HG02938 (cell line): Measurements from ENCODE around the gene KCNJ18.
"Not testable (repeated sequence)": the region's sequence is repeated elsewhere in the genome, so short reads cannot be mapped to it uniquely, and the experiment has no call there.

Experiments
- ATAC-seq: cut with Tn5 transposase; IDR thresholded peaks from one replicate; pipeline ENCODE4 v1.9.1; 2021; ENCODE audit warnings: mild to moderate bottlenecking, moderate library complexity; ENCODE audit not compliant: unreplicated experiment

KCNJ18 gene

DNA sequence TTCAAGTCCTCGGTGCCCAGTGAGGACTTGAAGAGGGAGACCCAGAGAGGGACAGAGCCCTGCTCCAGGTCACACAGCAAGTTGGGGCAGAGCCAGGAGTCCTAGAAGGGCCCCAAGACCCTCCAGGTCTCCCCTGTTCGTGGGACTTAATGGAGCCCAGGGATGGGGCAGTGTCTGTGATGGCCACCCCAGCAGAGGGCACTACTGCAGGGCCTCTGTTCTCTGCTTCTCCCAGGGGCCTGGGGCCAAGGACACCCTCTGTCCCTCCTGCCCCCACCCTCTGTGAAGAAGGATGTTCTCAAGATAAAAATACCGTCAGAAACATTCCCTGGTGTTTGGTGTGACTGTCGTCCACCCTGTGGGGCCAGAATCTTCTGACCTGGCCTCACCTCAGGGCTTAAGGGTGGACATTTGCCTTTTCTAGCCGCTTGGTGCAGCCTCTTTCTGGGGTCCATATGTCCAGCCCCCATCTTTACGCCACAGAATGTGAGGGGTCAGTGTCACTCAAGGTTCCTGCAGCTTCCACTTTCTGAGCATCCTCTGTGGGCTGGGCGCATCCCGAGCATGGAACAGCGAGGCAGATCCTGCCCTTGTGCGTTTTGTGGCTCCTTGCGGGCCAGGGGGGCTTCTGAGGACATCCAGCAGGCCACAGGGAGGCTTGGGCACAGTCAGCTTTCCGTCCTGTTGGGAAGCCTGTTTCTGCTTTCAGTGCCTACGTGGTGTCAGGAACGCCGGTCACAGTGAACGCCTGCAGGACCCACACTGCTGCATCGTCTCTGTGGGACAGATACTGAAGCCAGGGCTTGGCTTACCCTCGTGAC, at the start of gene KCNJ18:
KCNJ18 (plus strand) TSS at position 641 of the 821 bp plus-strand sequence. CDS start 10,264 bp downstream, outside the sequence.
- not testable (repeated sequence) for ATAC-seq

DNA sequence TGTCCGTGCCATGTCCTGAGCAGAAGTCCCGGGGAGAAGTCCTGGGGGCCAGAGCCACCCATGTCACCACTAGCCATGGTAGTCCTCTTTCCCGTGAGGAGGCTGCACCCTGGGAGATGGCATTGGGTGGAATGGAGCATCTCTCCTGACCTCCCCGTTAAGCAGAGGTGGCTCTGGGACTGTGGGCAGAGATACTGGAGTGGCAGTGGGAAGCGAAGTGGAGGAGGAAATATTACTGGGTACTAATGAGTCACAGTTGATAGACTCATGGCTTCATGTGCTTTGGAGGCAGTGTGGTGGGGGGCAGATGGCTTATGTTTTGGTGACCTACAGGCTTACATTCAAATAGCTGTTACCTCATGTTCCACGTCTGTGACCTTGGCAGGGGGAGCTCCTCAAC, 44.2 kb upstream of the KCNJ18 start:
- not testable (repeated sequence) for ATAC-seq

DNA sequence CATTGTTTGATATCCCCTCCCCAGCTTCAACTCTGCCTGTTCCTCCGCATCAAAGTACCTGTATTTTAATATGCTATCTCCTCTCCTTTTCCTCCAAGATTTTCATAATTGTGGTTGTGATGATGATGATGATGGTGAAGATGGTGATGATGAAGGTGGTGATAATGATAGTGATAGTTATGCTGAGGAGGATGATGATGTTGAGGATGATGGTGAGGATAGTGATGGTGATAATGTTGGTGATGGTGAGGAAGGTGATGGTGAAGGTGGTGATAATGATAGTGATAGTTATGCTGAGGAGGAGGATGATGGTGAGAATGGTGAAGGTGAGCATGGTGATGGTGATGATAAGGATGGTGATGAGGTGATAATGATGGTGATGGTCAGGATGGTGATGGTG, 42.3 kb upstream of the KCNJ18 start:
- ATAC-seq = not testable (repeated sequence)

DNA sequence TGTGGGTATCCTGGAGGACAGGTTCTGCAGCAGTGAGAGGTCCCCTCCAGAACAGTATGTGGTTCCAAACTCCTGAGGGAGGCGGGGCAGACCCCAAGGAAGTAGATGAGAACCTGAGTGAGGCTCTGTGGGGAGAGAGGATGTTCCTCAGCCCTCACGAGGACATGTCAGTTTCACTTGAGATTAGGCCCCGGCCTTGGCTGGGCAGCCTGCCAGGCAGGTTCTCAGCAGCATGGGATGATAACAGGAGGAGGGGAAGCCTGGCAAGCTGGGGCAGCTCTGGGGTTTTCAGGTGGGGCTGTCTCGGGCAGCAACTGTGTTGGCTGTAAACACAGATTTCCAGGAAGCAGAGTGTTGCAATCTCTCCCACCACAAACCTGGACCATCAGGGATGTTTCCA, 40.3 kb upstream of the KCNJ18 start:
- ATAC-seq = not testable (repeated sequence)

DNA sequence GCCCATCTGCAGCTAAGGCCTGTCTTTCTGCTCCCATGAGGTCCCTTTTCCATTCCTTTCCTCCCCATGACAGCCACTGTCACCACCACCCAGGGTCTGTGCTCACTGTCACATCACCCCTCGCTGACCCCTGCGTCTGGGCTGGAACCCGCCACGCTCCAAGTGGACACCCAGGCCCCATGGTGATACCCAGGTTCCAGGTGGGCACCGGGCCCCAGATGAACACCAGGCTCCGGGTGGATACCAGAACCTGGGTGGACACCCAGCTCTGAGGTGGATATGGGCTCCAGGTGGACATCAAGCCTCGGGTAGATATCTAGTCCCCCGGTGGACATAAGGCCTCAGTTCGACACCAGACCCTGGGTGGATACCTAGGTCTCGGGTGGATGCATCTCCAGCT, 39.1 kb upstream of the KCNJ18 start:
- ATAC-seq = not testable (repeated sequence)

DNA sequence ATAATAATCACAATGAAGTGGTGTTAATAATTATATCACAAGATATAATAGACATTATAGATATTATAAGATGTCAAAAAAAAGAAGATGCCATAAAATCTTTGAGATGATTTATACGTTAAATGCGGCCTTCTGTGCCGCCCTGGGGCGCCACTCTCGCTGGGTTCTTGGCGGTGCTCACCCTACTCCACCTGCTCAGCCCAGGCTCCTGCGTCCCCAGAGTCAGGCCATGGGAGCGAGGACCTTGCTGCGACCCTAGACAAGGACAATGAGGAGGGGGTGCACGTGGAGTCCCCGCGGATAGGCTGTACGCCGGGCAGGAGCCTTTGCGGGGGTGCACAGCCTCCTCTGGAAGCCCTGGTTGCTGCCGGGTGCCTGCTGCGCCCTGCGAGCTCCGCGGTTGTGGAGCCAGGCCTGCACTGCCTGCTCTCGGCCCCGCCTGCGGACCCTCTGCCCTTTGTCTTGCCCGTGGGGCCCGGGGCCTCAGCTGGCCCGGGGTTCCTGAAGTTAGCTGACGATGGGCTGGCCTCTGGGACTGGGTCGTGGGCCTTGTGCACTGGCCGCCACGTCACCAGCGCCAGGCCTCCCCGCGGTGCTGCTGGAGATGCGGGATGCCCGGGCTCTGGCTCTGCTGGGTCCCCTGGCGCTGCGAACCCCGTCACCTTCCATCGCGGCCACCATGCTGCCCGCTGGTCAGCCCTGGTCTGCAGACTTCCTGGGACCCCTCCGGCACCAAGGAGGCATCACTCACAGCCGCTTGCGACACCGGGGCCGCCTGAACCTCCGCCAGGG, 35.6 kb upstream of the KCNJ18 start:
- not testable (repeated sequence) for ATAC-seq

DNA sequence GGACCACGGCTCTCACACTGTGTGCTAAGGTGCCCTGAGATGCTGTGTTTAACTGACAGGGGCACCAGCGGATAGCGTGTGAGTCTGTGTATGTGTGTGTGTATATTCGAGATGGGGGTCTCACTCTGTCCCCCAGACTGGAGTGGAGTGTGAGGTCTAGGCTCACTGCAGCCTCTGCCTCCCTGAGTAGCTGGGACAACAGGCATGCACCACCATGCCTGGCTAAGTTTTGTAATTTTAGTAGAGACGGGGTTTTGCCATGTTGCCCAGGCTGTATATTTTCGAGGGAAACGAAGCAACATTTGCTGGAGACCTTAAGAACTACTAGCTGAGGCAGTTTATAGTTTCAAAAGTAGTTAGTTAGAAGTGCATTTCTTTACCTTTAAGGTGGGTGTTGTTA, 32.7 kb upstream of the KCNJ18 start:
- not testable (repeated sequence) for ATAC-seq

DNA sequence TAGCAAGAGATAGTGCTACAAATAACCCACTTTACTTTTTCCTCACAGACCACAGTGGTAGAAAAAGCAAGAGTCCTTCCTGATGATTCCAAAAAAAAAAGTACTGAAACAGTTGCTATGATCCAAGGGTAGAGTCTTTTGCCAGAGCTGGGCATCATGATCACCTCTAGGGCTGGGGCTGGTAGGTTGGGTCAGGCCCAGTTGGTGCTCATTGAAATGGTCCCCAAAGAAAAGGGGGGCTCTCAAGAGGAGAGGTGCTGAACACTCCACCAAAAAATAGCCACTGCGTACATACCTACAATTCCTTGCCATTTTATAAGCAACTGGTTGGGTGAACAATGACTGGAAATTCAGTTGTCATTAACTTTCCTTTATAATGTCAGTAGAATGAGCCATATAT, 30.9 kb upstream of the KCNJ18 start:
- ATAC-seq = not testable (repeated sequence)

DNA sequence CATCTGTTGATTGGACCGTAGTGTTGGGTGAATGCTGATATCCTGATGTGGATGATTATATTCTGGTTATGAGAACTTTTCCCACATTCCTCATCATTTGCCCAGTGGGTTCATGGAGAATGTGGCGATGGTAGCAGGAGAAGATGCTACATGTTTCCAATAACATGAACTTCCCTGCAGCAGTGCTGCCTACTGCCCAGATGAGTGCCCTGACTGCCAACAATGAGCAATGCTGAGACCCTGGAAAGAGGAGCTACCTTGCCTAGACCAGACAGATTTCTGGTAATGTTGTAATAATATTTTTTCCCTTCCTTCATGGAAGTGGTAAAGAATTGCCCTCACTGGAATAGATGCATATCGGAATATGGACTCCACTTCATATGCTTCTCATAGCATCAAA, 29.2 kb upstream of the KCNJ18 start:
- not testable (repeated sequence) for ATAC-seq

DNA sequence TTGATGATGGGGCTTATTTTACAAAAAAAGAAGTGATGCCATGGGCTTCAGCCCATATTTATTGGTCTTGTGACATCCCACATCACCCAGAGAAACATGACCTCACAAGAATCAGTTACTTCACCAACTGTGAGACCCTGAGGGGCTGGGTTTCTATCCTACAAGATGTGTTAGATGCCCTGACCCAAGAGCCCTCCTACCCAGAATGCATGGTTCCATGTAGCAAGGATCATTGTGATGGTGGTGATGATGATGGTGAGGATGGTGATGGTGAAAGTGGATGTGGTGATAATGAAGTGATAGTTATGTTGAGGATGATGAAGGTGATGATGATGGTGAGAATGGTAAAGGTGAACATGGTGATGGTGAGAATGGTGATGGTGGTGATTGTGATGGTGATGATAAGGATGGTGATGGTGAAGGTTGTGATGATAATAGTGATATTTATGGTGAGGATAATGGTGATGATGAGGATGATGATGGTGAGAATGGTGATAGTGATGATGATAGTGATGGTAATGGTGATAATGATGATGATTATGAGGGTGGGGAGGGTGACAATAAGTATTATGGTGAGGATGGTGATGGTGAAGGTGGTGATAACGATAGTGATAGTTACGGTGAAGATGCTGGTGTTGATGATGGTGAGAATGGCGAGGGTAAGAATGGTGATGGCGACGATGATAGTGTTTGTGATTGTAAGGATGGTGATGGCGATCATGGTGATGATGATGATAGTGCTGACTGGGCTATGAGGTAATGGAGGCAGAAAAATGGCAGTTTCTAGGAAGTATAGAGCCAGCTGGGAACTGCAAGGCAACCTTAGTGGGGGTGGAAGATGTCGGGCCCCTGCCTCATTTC, 28.5 kb upstream of the KCNJ18 start:
- ATAC-seq = not testable (repeated sequence)

DNA sequence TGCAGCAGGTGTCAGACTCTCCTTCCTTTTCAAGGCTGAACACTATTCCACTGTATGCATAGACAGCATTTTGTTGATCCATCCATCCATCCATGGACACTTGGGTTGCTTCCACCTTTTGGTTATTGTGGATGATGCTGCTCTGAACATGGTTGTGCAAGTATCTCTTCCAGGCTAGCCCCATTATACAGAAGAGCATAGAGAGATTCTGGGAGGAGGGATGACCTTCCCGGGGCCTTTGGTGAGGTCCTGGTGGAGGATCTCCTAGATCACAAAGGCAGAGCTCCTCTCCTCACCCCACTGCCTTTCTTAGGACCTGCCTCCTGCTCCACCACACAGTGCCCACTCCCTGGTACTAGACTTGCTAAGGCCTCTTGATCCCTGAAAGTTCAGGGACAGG, 27.2 kb upstream of the KCNJ18 start:
- ATAC-seq = not testable (repeated sequence)

DNA sequence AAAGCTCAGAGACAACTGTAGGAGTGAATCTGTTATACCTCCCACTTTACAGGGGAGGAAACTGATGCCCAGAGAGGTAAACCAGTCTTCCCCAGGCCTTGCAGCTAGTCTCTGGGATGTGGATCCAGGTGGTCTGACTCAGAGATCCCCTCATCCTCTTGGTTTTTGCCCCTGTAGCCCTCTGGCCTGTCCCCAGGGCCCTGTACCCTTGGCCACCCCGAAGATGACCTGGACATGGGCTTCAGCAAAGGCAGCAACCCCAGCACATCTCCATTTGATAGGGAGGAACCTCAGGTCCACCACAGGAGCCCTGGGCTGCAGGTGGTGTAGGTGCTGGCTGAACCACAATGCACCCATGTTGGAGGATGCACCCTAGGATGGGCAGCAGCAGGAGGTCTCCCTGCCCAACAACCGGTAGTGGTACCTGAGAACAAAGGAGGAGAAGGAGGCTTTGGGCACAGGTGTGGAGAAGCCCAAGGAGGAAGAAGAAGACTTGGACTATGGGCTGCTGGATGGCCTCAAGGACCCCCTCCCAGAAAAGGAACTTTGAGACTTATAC, 26.3 kb upstream of the KCNJ18 start:
- ATAC-seq = not testable (repeated sequence)

DNA sequence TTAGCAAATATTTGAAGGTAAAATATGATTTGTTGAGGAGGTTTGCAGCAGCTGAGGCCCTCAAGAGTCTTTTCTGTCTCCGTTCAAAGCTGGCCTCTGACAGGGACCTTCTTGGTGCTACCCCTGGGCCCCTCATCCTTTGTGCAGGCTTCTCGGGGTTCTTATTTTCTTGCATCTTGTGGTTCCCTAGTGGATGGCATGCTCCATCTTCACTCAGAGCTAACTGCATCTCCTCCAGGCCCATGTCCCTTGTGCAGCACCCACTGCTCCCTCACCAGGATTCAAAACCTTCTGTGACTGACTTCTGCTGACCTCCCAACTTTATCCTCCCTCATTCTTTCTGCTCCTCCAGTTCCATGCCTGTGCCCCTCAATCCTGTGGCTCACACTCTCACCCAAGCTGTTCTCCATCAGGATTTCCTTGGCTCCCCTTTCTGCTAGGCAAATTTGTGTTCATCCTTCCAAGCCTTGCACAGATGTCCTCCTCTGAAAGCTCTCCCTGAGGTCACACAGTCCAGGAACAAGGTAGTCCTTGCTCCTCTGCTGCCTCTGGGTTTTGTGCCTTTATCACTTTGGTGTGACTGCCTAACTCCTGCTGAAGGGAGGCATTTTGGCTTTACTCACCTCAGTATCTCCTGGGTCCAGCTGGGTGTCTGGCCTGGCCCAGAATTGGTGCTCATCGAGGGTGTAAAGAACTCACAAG, 25.5 kb upstream of the KCNJ18 start:
- not testable (repeated sequence) for ATAC-seq

DNA sequence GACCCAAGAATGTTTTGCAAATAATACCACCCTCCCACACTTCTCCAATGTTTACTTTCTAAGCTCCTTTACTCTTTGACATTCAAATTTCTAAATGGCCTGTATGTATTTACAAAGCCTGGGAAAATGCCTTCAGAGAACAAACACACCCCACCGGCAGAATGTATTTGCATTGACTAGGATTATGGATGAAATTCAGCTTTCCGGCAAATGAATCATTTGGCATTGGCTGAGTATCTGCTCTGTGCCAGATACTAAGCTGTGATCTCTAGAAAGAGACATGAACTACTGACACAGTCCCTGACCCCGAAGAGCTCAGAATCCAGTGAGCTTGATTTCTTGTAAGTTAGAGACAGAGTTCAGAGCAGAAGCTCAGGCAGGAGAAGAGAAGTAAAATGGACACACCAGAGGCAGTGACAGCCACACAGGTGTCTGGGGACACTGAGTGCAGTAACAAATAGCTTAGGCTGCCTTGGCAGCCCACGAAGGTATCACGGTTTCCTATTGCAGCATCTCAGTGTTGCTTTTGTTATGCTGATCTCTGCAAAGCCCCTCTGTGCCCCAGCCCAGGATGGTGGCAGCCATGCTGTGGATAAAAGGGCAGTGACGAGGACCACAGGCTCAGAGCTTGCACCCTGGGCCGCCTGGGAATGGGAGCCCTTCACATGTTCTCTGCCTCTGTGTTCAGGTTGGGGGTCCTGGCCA, 24.8 kb upstream of the KCNJ18 start:
- ATAC-seq = not testable (repeated sequence)

DNA sequence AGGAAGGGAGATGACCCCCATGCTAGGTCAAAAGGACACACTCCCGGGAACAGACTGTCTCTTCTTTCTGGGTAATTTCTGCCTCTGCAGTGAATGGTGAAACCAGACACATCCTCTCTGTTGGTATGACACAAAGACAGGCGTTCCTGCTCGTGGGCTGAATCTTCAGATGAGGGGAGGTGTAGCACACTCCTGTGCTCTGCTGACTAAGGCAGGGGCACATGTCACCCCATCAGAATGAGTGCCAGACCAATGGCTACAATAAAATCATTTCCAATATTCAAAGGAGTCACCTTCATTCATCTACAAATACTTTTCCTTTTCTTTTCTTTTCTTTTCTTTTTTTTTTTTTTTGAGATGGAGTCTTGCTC, 24.2 kb upstream of the KCNJ18 start:
- ATAC-seq = not testable (repeated sequence)

DNA sequence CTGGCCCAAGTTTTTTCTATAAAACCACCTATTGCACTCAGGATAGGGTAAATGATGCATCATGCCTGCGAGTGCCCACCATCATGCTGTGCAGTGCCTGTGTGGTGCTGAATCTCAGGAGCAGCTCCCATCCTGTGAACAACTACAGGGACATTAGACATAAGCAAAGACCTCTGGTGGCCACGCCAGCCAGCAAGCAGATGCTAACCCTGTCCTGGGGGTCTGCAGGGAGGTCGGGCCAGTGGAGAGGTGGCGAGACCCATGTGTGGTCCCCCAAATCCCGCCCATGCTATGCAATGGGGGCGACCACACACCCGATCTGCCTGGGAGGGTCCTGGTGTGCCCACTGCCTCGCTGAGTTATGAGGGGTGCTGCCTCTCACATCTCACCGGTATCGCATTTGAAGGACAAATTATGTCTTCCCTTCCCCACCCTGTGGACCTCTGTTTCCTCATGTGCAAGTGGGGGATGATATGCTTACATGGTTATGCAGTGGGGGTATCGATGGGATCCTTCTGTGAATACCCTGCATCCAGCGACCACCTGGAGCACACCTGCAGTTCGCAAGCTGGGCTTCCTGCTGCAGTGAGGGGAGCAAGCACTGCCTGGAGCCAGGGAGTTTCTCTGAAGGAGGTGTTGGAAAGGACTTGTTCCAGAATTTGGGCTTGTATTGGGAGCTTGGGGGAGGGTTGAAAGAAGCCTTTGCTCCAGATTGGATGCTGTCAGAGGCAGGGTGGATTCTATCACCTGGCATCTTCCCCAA, 23.4 kb upstream of the KCNJ18 start:
- not testable (repeated sequence) for ATAC-seq

DNA sequence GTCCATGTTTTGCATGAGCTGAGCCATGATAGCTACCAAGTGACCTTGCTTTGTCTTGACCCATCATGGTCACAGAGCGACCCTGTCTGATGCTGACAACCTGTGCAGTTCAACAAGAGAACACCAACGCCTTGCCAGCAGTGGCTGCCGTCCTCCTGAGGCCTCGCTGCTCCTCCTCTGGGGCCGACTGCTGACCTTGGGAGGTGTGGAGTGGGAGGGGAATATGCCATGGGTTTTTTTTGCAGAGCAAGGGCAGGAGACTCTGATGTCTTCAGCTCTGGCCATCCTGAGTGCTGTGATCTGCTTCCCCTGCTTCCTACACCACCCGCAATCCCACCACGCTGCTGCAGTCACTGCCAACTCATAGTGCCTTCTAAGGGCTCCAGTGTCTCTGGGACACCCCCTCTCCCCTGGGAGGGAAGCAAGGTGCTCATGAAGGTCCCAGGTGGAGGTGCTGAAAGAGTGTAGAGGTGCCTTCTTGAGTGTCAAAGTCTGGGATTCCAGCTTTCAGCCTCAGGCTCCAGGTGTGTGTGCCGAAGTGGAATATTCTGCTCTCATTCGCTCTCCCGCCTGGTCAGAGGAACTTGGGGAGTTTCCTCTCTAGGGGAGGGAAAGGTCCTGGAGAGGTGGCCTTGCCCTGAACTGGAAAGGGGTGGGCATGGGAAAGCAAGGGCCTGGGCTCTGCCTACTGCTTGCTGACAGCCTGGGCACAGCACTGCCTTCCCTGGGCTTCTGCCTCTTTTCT, 22.5 kb upstream of the KCNJ18 start:
- not testable (repeated sequence) for ATAC-seq
